HEK293T (cell line): ENCODE results near the gene ADSL.

Experiments
- ARNT ChIP-seq: fragments of 450-650 bp; IDR thresholded peaks from 2 replicates; pipeline ENCODE4 v1.6.1; 2017; ENCODE audit warnings: mild to moderate bottlenecking
- BHLHE40 ChIP-seq: fragments of 450-650 bp; IDR thresholded peaks from 2 replicates; pipeline ENCODE4 v1.6.1; 2016; ENCODE audit warnings: mild to moderate bottlenecking, moderate library complexity, borderline replicate concordance
- ELF4 ChIP-seq: fragments of 450-650 bp; IDR thresholded peaks from 2 replicates; pipeline ENCODE4 v1.6.1; 2017; ENCODE audit warnings: antibody characterized with exemption
- FOXA1 ChIP-seq: fragments of 450-650 bp; IDR thresholded peaks from 2 replicates; pipeline ENCODE4 v1.6.1; 2016; ENCODE audit warnings: mild to moderate bottlenecking
- FOXK2 ChIP-seq: fragments of 450-650 bp; IDR thresholded peaks from 2 replicates; pipeline ENCODE4 v1.6.1; 2016; ENCODE audit warnings: mild to moderate bottlenecking
- FOXM1 ChIP-seq: fragments of 450-650 bp; IDR thresholded peaks from 2 replicates; pipeline ENCODE4 v1.6.1; 2017; ENCODE audit warnings: mild to moderate bottlenecking, borderline replicate concordance
- L3MBTL2 ChIP-seq: fragments of 450-650 bp; conservative IDR thresholded peaks from 2 replicates; pipeline ENCODE4 v1.6.1; 2016; ENCODE audit warnings: mild to moderate bottlenecking
- LEF1 ChIP-seq: fragments of 450-650 bp; IDR thresholded peaks from 2 replicates; pipeline ENCODE4 v1.6.1; 2017; ENCODE audit warnings: mild to moderate bottlenecking, borderline replicate concordance
- NFRKB ChIP-seq: fragments of 450-650 bp; IDR thresholded peaks from 2 replicates; pipeline ENCODE4 v1.6.1; 2016; ENCODE audit warnings: mild to moderate bottlenecking, moderate library complexity
- SP1 ChIP-seq: fragments of 450-650 bp; IDR thresholded peaks from 2 replicates; pipeline ENCODE4 v1.6.1; 2017
- SUZ12 ChIP-seq: fragments of 450-650 bp; IDR thresholded peaks from 2 replicates; pipeline ENCODE4 v1.6.1; 2016; ENCODE audit warnings: mild to moderate bottlenecking
- TARDBP ChIP-seq: fragments of 450-650 bp; IDR thresholded peaks from 2 replicates; pipeline ENCODE4 v1.6.1; 2016
- ZNF384 ChIP-seq: fragments of 450-650 bp; IDR thresholded peaks from 2 replicates; pipeline ENCODE4 v1.6.1; 2016
- TF ChIP-seq, protein P1 (sequence below): fragments of 450-650 bp; IDR thresholded peaks from 2 replicates; pipeline ENCODE4 v1.6.1; 2016

- TF ChIP-seq ARNT: no peak
- no peak for TF ChIP-seq ELF4
- no peak for TF ChIP-seq BHLHE40
- no peak for TF ChIP-seq FOXA1
- TF ChIP-seq, protein P1, sequence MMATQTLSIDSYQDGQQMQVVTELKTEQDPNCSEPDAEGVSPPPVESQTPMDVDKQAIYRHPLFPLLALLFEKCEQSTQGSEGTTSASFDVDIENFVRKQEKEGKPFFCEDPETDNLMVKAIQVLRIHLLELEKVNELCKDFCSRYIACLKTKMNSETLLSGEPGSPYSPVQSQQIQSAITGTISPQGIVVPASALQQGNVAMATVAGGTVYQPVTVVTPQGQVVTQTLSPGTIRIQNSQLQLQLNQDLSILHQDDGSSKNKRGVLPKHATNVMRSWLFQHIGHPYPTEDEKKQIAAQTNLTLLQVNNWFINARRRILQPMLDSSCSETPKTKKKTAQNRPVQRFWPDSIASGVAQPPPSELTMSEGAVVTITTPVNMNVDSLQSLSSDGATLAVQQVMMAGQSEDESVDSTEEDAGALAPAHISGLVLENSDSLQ: no peak
- TF ChIP-seq SP1: no peak
- TF ChIP-seq ZNF384: no peak
- TF ChIP-seq NFRKB: no peak
- no peak for TF ChIP-seq SUZ12
- no peak for TF ChIP-seq FOXK2
- no peak for TF ChIP-seq TARDBP
- no peak for TF ChIP-seq FOXM1
- no peak for TF ChIP-seq L3MBTL2
- no peak for TF ChIP-seq LEF1
These were observed 61.8 kb downstream of the ADSL start for GRCh38 chr22:40407831-40408717.
